GOT3 (cell line): Measurements from ENCODE around the gene DAPP1.

Experiments
- DNase-seq: peaks from one replicate; lab custom pipeline; 2025; ENCODE audit warnings: mixed read lengths; lab: John Stamatoyannopoulos, UW

The DAPP1 gene

GRCh38 chr4:99915449-99915848 lies 98.8 kb downstream of the DAPP1 start:
- DNase-seq: no peak

GRCh38 chr4:99917575-99917974 lies 100.9 kb downstream of the DAPP1 start:
- no peak for DNase-seq

- no peak for DNase-seq
These were observed 102.0 kb downstream of the DAPP1 start for GRCh38 chr4:99918656-99919055.
